HepG2 (cell line): ENCODE results near the gene PCP4L1. TPM values are rescaled to one million over a fixed set of nuclear protein-coding genes. Genes with fewer than 3 reads are reported as not detected.
A peak's percentile ranks its signal among the peaks of the same experiment; 100 is the strongest.

Source experiments
- ATAC-seq: fragments of 200-7000 bp; cut with Tn5 transposase; 3 replicates; pipeline ENCODE4 v1.9.1; 2020; ENCODE audit warnings: mild to moderate bottlenecking, moderate library complexity
- BruUV-seq: library from RNA; stranded (reverse); fragments of 400-500 nt; replicated peaks from 2 replicates; lab custom pipeline; 2021; lab: Mats Ljungman, UMichigan
- CTCF ChIA-PET: fragments of 300-600 bp; formaldehyde crosslinking; extraction: SDS; loops from one replicate; lab custom pipeline; 2021; ENCODE audit warnings: low total read pairs, inconsistent platforms, low intra/inter-chr PET ratio; lab: Yijun Ruan, JAX
- POLR2A ChIA-PET: fragments of 350-600 bp; sonication (Branson Sonifier 250); formaldehyde crosslinking; loops from one replicate; lab custom pipeline; 2020; ENCODE audit warnings: antibody characterized with exemption, inconsistent platforms; lab: Yijun Ruan, JAX
- DNase-seq: peaks from one replicate; pipeline ENCODE4 v3.0.0-alpha.2; 2015; ENCODE audit warnings: low spot score
- FAIRE-seq: peaks from 3 replicates; lab custom pipeline; 2011; peaks lifted over from hg19 to GRCh38; lab: Jason Lieb, UNC
- H2AFZ ChIP-seq: one replicate; pipeline ENCODE4 v1.6.1; 2011; ENCODE audit warnings: low read length, inconsistent platforms
- H3K27ac ChIP-seq: fragments of 300-600 bp; 3 replicates; pipeline ENCODE4 v1.8.0; 2011; ENCODE audit warnings: mixed run types, mild to moderate bottlenecking, mixed read lengths, low read length, inconsistent platforms; ENCODE audit not compliant: insufficient read depth; ENCODE audit errors: extremely low read length
- H3K27me3 ChIP-seq, 2 experiments: fragments of 200-600 bp in 1 of 2; 2 replicates in 1 of 2; 3 replicates in 1 of 2; pipeline versions ENCODE4 v1.6.0 to v1.8.0; 2011; ENCODE audit warnings: low read length in 2 of 2, mild to moderate bottlenecking in 2 of 2, moderate library complexity in 2 of 2, inconsistent platforms in 1 of 2; ENCODE audit not compliant: insufficient read depth in 2 of 2, control insufficient read depth in 1 of 2
- H3K36me3 ChIP-seq, 2 experiments: fragments of 200-600 bp in 1 of 2; replicated peaks in 1 of 2; 2 replicates in 1 of 2; 3 replicates in 1 of 2; pipeline versions ENCODE4 v1.5.1 to v1.8.0; 2011; ENCODE audit warnings: low read length in 2 of 2, inconsistent platforms in 1 of 2; ENCODE audit not compliant: insufficient read depth in 2 of 2, control insufficient read depth in 1 of 2
- H3K4me1 ChIP-seq: 2 replicates; pipeline ENCODE4 v1.5.1; 2012; ENCODE audit warnings: low read length, inconsistent platforms; ENCODE audit not compliant: insufficient read depth
- H3K4me2 ChIP-seq: 2 replicates; pipeline ENCODE4 v1.6.0; 2011; ENCODE audit warnings: low read depth, low read length, inconsistent platforms
- H3K4me3 ChIP-seq, 3 experiments: fragments of 200-600 bp in 1 of 3; sonication (generic), shearing (Covaris generic) in 1 of 3; replicated peaks in 1 of 3; 2 replicates each; pipeline ENCODE4 v1.5.1; 2011 to 2016; ENCODE audit warnings: low read length in 3 of 3, inconsistent platforms in 2 of 3, low read depth in 2 of 3, mild to moderate bottlenecking in 2 of 3, control low read depth in 1 of 3, mixed read lengths in 1 of 3; ENCODE audit not compliant: insufficient read depth in 1 of 3
- H3K79me2 ChIP-seq: one replicate; pipeline ENCODE4 v1.6.1; 2011; ENCODE audit warnings: low read length, inconsistent platforms; ENCODE audit not compliant: insufficient read depth
- H3K9ac ChIP-seq: 2 replicates; pipeline ENCODE4 v1.6.0; 2011; ENCODE audit warnings: mild to moderate bottlenecking, low read depth, low read length, inconsistent platforms; ENCODE audit not compliant: insufficient read depth
- H3K9me3 ChIP-seq: 2 replicates; pipeline ENCODE4 v1.5.1; 2012; ENCODE audit warnings: mild to moderate bottlenecking, low read length
- H4K20me1 ChIP-seq: 2 replicates; pipeline ENCODE4 v1.6.0; 2011; ENCODE audit warnings: inconsistent platforms, mild to moderate bottlenecking, low read length, moderate library complexity; ENCODE audit not compliant: insufficient read depth
- PATZ1 ChIP-seq: sonication (generic); formaldehyde crosslinking; IDR thresholded peaks from 2 replicates; pipeline ENCODE4 v1.4.0; 2020; ENCODE audit warnings: missing genetic modification reagents
- SOX13 ChIP-seq, 3 experiments: fragments of 450-650 bp in 1 of 3; sonication (generic) in 1 of 3; formaldehyde crosslinking in 1 of 3; IDR thresholded peaks in 2 of 3; conservative IDR thresholded peaks in 1 of 3; 2 replicates each; pipeline versions ENCODE4 v1.5.0 to v1.6.1; 2016 to 2020; ENCODE audit warnings: antibody characterized with exemption in 1 of 3, mild to moderate bottlenecking in 1 of 3, missing compliant biosample characterization in 1 of 3, missing genetic modification reagents in 1 of 3, moderate library complexity in 1 of 3
- TRAFD1 ChIP-seq: sonication (generic); formaldehyde crosslinking; IDR thresholded peaks from 2 replicates; pipeline ENCODE4 v1.5.1; 2020; ENCODE audit warnings: missing genetic modification reagents, mild to moderate bottlenecking, borderline replicate concordance
- WGBS: methylation state at CpG from one replicate; pipeline ENCODE4 v1.1.6; 2017; ENCODE audit warnings: low lambda C conversion rate; 5-methylcytosine and 5-hydroxymethylcytosine counted together
- in situ Hi-C: cut with HindIII; loops from 2 replicates; pipeline ENCODE4 v1.10.0; 2017; ENCODE audit warnings: low pct_unique_long_range_greater_than_20kb; ENCODE audit not compliant: extremely low pct_ligation_motif_present
- intact Hi-C: fragments of 100-400 bp; cut with micrococcal nuclease; formaldehyde crosslinking; loops from one replicate; pipeline ENCODE4 v1.10.0; 2022; ENCODE audit not compliant: unreplicated experiment
- polyA plus RNA-seq, 8 experiments: library from polyadenylated mRNA; depleted of rRNA in 3 of 8; stranded (reverse) in 7 of 8; unstranded in 1 of 8; fragments of >200 nt; fragmentation: Illumina TruSeq in 4 of 8; extraction: Trizol in 4 of 8; gene quantifications; 2 replicates each; pipeline versions ENCODE4 v1.2.1 to v1.2.3, GENCODE V29; 2011 to 2016; ENCODE audit warnings: low read depth in 4 of 8, missing spikeins in 1 of 8, mixed read lengths in 1 of 8; ENCODE audit not compliant: insufficient read depth in 1 of 8
- total RNA-seq, 5 experiments: library from RNA; depleted of rRNA; stranded (reverse); fragments of >200 nt; fragmentation: Illumina TruSeq; extraction: Trizol; gene quantifications; 2 replicates each; pipeline ENCODE4 v1.2.3, GENCODE V29; 2016; ENCODE audit warnings: low read depth in 1 of 5

PCP4L1 gene
- total and polyA plus RNA-seq, 2 of the 13 experiments (the other 11 are each of a cell fraction or from before 2014, with no cell fraction given) = 0.28 TPM; not detected in 1

GRCh38 chr1:161307892-161308638, 49.5 kb downstream of the PCP4L1 start:
- no peaks in the 10 kb centered on the region for H3K27me3 ChIP-seq
- ATAC-seq = no peak
- intact Hi-C loops (no loop called here), in situ Hi-C loops (no loop called here)
- TF ChIP-seq SOX13 (IDR thresholded peaks at IDR 0.05) (no peak), SOX13 (CRISPR knock-in tag; conservative IDR thresholded peaks at IDR 0.05 in 1 of 2, IDR thresholded peaks at IDR 0.05 in 1 of 2) (peak in 1 of 2 experiments; percentile 34; a peak in 1 of 4 replicates), TRAFD1 (CRISPR knock-in tag) (no peak), PATZ1 (CRISPR knock-in tag) (peak; percentile 65)
- H3K36me3 ChIP-seq = no peaks in the 10 kb centered on the region
- H3K79me2 ChIP-seq = no peaks in the 10 kb centered on the region
- 54% methylated on average over 2 of the region's 2 CpGs for WGBS
- CTCF ChIA-PET = no interaction called here
- no peak overlapping the region for H3K9ac ChIP-seq
- no peak overlapping the region for H3K4me3 ChIP-seq
- no peak overlapping the region for H3K27ac ChIP-seq
- DNase-seq = no peak
- peaks cover 87% of the 10 kb centered on the region for H3K4me1 ChIP-seq
- H3K4me2 ChIP-seq = peak overlapping the region; percentile 41
- peak overlapping the region; percentile 11 for H2AFZ ChIP-seq
- FAIRE-seq = no peak
- no peaks in the 10 kb centered on the region for H3K9me3 ChIP-seq
- POLR2A ChIA-PET = interaction anchor here (1.3 to 2.4 kb wide), 4 partner anchors 9 to 110 kb away, joined by 3 to 10 read pairs (median 4); partner anchors contain the start of gene TOMM40L
- no peaks in the 10 kb centered on the region for H4K20me1 ChIP-seq
- no TSS peak for BruUV-seq
